ENCODE measurements around the gene AKNA. TPM values are rescaled to one million over a fixed set of nuclear protein-coding genes. Genes with fewer than 3 reads are reported as not detected.

The AKNA gene
- polyA plus RNA-seq, 10 donors: 8.2 to 15.5 (median 9.6) TPM

GRCh38 chr9:114304416-114305188, 83.2 kb downstream of the AKNA start:
- no peak for DNase-seq

DNA sequence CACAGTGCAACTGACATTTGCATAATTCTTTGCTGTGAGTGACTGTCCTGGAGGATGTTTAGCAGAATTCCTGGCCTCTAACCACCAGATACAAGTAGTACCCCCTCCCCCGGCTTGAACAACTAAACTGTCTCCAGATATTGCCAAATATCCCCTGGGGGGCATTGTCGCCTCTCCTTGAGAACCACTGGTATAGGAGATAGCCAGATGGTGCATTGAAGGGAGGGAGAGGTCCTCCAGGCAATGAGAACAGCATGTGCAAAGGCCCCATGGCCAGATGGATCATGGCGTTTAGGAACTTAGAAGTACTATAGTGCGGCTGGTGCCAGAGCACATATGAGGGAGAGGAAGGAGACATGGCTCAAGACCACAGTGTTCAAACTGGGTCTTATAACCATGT, 83.8 kb downstream of the AKNA start:
- DNase-seq: no peak

DNA sequence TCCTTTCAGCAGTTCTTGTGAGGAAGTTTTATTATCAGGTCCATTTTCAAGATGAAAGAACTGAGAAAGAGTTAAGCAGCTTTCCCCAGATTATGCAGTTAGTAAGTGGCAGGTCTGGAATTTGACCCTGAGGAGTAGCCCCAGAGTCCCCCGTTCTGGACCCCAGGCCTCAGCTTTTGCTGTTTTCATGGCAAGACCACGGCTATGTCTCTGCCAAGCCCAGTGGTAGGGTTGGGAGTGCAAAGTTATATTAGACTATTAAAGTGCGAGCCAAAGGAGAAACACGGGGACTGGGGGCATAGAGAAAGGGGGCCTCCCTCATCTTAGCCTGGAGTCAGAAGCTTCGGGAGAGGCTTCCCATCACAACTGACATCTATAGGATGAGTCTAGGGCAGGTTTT, 84.2 kb downstream of the AKNA start:
- DNase-seq: no peak

DNA sequence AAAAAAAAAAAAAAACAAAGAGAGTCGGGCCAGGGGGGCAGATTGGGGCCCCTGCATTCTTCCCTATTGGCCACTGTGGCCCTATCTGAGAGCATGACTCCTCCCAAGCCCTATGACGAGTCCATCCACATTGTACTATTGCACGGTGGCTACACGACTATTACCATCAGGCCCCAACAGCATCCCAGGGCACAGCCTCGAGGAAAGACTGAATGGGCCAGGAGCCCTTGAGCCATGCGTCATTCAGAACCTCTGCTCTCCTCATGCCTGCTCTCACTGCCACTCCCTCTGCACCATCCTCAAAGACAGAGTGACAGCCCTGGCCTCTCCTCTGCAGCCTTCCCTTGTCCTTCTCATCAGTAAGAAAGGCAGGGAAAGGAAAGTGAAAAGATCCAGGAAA, 85.1 kb downstream of the AKNA start:
- DNase-seq: peak in 1 of 3 donors; percentile 8

- no peak for DNase-seq
Observed at GRCh38 chr9:114301798-114302565, 85.8 kb downstream of the AKNA start.

DNA sequence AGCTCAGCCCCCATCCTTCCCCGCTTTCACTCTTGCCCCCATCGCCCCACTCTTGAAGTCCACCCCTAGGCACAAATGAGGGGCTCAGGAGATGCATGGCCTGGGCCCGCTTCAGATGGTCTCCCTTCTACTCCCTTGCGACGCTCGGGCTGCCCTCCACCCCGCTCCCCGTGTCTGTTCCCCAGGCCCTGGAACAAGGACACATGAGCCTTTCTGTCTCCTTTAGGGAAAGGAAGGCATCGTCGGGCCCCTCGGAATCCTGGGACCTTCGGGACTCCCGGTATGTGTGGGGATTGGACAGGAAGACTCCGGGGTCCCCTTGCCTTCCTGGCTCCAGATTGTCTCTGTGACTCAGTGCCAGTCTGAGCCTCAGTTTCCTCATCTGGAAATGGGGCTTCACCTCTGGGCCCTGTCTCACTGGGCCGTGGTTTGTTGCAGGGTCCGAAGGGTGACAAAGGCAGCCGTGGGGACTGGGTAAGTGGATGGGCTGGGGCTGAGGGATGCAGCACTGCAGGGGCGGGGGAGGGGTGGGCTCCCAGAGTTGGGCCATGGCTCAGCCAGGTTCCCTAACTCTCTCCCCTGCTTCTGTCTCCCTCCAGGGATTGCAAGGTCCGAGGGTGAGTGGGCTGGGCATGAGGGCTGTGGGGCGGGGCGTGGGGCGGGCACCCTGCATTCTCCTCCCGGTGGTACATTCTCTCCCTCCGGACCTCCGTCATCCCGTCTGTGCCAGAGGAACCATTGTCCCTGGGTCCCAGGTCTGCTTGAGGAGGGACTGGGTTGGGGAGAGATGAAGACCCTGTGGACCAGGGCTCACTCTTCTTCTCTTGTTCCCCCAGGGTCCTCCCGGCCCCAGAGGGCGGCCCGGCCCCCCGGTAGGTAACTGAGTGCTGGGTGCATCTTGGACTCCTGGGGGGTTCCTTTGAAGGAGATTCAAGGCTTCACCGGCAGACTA, 86.7 kb downstream of the AKNA start:
- DNase-seq: no peak

GRCh38 chr9:114300153-114300845, 87.5 kb downstream of the AKNA start:
- DNase-seq: no peak

- peak in 1 of 3 donors; percentile 7 for DNase-seq
Observed at GRCh38 chr9:114299286-114300152, 88.3 kb downstream of the AKNA start.

DNA sequence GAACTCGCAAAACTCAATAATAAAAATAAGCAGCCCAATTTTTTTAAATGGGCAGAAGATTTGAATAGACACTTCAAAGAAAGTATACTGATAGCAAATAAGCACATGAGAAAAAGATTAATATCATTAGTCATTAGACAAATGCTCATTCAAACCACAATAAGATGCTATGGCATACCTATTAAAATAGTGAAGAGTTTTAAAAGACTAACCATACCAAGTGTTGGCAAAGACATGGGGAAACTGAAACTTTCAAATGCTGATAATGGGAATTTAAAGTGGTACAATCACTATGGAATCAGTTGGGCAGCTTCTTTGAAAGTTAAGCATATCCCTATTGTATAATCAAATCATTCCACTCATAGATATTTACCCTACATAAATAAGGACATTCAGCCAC, 91.4 kb downstream of the AKNA start:
- no peak for DNase-seq

GRCh38 chr9:114294664-114295063, 93.1 kb downstream of the AKNA start:
- no peak for DNase-seq

GRCh38 chr9:114291886-114292590, 95.7 kb downstream of the AKNA start:
- no peak for DNase-seq

- DNase-seq: peak; percentile 64 to 89 (median 80)
Observed at GRCh38 chr9:114291064-114291474, 96.7 kb downstream of the AKNA start.

- DNase-seq: peak in 1 of 3 donors; percentile 44
Observed at GRCh38 chr9:114290561-114290986, 97.2 kb downstream of the AKNA start.

DNA sequence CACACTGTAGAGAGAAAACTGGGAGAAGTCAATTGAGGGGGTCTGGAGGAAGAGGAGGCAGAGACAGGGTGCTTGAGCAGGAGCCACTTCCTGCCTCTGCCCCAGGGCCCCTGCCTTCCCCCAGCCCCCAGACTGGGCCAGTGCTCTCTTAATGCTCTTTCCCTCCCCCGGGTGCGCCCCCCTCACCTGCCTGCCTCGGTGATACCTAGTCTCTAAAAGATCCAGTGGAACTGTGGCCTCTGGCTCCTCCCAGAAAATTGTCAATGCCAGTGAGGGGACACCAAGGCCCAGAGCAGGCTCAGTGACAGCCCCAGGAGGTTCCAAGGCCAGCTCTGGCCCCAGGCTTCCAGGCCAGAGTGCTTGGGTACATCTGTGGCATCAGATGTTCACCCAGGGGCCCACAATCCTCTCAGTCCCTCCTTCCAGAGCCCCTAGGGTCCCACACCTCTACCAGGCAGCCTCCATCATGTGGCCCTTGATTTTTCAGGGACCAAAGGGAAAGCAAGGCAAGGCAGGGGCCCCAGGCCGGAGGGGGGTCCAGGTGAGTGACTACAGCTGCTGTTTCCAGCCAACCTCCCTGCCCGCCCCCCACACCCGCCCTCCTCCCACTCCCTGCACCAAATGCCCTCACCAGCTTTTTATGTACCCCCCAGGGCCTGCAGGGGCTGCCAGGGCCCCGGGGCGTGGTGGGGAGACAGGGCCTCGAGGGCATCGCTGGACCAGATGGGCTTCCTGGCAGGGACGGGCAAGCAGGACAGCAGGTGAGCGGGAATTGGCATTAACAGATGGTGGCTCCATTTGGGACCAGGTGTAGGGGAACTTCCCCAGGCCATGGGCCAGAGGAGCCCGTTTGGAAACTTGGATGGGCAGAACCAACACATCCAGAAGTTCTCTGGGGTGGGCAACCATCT, 98.0 kb downstream of the AKNA start:
- no peak for DNase-seq

GRCh38 chr9:114289106-114289505, 98.7 kb downstream of the AKNA start:
- DNase-seq: no peak

- no peak for DNase-seq
Observed at GRCh38 chr9:114288193-114289091, 99.3 kb downstream of the AKNA start.

GRCh38 chr9:114287763-114288192, 100.0 kb downstream of the AKNA start:
- no peak for DNase-seq
